Testis (tissue), 2 donors: ENCODE data around the gene SLC47A2.

Source experiments
- POLR2A ChIP-seq: fragments of 450-650 bp; IDR thresholded peaks from one replicate; pipeline ENCODE4 v1.6.1; 2017; ENCODE audit warnings: antibody characterized with exemption, mild to moderate bottlenecking, moderate library complexity
- TF ChIP-seq, protein P1 (sequence below), 3 experiments: fragments of 450-650 bp in 2 of 3; fragments of 200-600 bp in 1 of 3; sonication (generic) in 1 of 3; IDR thresholded peaks; one replicate each; pipeline ENCODE4 v1.5.1; 2016 to 2019; ENCODE audit warnings: antibody characterized with exemption in 3 of 3, mild to moderate bottlenecking in 2 of 3, moderate library complexity in 1 of 3

DNA sequence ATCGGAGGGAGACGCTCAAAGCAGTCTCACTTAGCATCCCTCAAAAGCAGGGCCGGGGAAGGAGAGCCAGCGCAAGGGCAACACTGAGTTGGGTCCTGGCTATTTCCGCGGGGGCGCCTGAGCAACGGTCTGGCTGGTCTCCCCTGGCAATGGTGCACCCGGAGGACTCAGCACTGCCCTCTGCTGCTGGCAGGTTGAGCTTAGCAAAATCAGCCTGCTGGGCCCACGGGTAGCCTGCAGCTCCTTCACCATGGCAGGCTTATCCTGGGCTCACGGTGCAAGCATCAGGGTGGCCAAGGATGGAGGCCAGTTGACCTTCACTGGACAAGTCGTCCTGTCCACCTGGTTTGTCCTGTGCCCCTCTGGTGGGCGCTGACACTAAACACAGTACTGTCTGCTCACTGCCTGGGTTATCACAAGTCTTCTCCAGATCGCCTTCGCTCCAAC lies 46.2 kb upstream of the SLC47A2 start:
- TF ChIP-seq, protein P1, sequence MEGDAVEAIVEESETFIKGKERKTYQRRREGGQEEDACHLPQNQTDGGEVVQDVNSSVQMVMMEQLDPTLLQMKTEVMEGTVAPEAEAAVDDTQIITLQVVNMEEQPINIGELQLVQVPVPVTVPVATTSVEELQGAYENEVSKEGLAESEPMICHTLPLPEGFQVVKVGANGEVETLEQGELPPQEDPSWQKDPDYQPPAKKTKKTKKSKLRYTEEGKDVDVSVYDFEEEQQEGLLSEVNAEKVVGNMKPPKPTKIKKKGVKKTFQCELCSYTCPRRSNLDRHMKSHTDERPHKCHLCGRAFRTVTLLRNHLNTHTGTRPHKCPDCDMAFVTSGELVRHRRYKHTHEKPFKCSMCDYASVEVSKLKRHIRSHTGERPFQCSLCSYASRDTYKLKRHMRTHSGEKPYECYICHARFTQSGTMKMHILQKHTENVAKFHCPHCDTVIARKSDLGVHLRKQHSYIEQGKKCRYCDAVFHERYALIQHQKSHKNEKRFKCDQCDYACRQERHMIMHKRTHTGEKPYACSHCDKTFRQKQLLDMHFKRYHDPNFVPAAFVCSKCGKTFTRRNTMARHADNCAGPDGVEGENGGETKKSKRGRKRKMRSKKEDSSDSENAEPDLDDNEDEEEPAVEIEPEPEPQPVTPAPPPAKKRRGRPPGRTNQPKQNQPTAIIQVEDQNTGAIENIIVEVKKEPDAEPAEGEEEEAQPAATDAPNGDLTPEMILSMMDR (IDR thresholded peaks at IDR 0.05) = peak; percentile 33 to 82 (median 58)
- no peak for TF ChIP-seq POLR2A
